ENCODE data around the gene RUFY1.

RUFY1 gene

DNA sequence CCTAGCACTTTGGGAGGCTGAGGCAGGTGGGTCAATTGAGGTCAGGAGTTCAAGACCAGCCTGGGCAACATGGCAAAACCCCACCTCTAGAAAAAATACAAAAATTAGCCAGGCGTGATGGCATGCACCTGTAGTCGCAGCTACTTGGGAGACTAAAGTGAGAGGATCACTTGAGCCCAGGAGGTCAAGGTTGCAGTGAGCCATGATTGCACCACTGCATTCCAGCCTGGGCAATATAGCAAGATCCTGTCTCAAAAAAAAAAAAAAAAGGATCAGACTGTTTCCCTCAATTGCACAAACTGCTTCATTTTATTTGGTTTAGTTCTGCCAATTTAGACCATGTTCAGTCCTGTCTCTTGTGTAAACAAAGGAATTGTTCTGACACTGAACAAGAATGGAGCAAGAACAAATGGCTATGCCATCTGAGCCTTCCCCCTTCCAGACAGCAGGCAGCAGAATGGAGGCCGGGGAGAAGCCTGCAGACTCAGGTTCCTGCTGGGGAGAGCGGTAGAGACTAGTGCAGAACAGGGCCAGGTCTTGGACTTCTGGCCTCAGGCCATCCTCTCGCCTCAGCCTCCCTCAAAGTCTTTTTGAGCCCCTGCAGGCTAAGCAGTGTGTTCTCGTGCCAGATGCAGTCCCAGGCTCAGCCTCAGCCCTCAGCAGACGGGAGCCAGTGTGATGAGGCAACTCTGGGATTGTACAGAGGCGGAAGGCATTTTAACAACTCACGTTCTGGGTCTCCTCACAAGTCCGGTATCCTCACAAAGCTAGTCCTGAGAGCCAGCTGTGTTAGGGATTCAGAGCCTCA is 54.9 kb downstream of the RUFY1 start:
- no peak for DNase-seq

DNA sequence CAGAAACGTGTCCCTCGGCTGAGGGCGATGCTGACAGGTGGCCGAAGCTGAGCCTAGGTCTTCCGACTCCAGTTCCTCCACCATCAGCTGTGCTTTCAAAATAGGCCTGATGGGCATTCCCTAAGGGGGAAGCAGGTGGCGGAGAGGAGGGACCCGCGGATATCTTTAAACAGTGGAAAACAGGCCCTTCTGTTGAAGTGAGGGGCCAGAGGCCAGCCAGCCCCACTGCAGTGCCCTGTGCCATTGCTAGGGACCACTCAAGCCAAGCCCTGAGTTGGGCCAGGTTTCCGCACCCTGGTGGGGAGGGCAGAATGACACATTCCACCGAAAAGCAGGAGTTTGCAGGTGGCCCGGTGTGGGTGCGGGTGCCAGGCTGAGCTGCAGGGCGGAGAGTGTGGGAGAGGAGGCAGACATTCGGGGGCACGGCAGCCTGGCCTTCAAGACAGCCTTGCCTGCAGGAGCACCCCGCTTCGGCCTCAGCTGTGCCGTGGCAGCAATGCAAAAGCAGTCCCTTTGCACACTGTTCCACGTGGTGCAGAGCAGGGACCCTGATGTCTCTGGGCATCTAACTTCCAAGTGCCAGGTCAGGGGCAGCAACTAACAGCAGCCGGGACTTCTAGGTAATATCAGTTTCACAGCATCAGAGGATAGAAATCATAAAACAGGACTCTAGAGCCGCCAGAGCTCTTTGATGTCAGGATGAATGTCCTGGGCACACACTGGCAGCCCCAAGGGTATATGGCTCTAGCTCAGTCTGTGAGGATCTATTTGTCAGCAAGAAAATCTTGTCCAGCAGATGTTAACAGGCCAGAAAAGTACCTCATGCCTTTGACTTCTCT is 55.9 kb downstream of the RUFY1 start:
- DNase-seq = no peak

DNA sequence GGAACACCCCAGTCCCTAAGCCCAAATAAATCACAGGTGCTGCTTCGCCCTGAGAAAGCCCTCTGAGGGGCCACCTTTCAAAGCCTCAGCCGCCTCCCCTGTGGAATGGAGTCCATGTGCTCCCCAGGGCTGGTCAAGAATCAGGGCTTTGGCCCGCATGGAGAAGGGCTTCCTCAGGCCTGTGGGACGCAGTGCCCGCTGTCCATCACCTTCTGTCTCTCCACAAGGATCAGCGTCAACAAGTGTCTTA is 56.5 kb downstream of the RUFY1 start:
- DNase-seq = no peak

DNA sequence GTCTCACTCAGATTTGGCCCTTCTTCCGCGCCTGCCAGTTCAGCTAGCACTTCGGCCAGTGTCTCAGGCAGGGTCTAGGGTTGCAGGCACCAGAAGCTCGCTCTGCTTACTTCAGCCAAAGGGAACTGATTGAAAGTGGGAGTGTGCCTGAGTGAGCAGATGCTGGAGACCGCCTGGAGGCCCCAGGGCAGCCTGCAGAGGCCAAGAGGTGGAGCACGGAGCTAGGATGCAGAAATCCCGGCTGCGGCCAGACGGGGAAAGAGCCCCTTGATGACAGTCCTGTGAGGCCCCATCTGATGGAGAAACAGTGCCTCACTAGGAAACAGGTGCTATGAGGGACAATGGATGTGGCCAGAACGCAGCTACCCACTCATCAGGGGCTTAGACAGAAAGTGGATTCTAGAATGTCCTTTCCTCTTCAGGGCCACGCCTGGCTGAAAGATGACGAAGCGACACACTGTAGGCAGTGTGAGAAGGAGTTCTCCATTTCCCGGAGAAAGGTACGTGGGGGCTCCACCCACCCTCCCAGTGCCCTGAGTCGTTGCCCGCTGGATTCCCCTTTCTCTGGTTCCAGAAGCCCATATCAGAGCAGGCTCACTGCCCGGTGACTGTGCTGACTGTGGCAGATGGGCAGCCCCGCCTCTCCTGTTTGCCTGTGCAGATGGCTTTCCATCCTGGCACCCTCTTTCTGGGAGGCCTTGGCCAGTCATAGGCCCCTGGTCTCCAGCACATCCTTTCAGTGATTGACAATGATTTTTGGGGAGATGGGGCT is 57.0 kb downstream of the RUFY1 start:
- DNase-seq = no peak

DNA sequence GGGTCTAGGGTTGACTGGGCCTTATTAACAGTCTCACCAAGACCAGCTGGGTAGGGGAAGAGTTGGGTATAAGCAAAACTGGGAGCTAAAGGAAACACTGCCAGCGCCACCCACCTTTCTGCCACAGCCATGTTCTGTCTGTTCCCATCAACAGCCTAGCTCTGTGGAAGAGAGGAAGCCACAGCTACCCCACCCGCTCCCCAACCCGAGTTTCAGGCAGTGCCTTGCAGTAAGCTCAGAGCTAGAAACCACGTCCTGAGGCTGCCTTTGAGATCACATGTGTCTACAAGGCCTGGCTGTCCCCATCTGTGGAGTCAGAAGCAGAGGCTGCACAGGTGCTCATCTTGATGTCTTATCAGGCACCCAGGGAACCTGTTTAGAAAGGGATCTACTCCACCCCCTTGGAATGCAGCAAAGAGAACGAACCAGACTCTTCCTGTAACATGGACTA is 57.8 kb downstream of the RUFY1 start:
- no peak for DNase-seq

DNA sequence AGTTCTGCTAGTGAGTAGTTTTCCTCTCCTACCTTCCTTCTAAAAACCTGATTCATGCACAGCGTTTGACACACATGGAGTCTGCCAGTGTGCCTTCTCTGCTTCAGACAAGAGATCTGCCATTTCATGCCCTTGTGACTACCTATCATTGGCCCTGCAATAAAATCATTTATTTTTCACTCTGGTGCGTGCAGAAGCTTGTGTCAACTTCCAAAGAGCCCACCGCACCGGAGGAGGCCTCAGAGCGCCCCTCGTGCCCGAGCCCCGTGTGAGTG is 59.4 kb downstream of the RUFY1 start:
- no peak for DNase-seq

DNA sequence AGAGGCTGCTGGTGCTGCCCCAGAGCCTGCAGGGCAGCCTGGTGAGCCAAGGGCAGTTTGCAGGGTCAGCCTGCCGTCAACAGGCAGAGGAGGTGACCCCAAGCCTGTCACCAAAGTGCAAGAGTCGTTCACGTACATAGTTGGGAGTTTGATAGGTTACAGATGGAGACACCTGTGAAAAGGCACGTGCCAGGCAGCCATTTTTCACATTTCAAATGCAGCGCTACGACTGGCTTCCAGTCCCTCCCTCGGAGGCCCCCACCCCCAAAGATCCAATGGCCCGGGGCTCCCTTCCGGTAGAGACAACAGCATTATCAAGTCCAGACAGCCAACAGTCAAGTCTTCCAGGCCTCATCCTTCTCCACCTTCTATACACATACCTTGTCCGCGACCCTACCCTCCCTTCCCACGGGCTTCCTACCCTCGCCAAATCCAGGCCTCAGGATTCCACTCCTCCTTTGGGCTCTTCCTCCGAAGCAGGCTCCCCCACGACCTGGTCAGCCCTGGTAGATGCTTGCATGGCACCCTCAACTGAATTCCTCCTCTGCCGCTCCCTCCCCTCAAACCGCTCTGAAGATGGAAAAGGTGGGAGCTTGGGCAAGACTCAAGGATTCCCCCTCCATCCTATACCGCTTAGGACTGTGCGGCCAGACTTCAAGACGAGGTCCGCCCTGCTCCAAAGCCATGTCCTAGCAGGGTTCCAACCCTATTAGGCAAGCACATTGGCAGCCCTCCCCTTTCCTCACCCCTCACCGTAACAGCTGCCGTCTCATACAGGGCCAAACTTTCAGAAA is 60.0 kb downstream of the RUFY1 start:
- no peak for DNase-seq

DNA sequence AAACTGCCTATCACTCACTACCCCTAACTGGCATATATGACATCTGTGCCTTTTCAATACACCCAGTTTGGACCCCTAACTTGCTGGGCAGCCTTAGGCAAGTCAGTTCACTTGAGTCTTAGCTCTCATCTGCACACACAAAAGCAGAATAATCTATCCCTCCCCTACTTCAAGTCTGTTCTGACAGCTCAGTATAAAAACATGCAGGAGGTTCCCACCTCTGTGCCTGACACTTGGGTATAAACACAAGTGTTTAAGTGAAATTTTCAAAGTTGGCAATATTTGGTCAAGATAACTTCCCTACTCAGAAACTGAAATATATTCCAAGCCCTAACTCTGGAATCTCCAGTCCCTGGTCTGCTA is 60.5 kb downstream of the RUFY1 start:
- DNase-seq = no peak

DNA sequence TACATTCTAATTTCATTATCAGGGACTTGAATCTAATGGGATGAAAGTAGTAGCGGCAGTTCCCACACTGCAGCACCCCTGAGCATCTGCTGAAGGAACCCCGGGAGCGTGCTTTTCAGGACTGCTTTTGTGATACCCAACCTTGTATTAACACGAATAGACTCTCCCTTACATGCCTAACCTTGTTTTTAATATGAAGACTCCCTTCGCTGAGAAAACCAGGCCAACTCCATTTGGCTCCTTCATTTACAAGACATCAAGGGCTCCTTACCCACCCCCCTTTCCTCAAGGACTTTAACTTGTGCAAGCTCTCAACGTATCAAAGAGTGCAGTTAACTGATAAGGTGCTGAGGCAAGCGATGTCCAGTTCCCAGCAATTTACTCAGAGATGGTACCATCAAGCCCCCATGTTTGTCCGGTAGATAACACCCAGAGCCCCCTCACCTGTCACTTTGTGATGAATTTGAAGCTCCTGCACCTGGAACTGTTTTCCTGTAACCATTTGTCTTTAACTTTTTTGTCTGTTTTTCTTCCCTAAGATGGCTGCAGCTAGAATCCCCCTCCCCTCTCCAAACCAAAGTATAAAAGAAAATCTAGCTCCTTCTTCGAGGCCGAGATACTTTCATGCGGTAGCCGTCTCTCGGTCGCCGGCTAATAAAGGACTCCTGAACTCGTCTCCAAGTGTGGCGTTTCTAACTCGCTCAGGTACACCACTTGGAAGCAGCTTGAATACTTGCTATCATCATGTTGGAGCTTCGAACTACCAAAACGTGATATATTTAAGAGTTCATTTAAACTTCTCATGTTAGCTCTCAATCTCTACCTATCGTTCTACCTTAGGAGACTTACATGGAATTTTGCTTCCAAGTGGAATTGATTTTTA is 62.5 kb downstream of the RUFY1 start:
- no peak for DNase-seq

DNA sequence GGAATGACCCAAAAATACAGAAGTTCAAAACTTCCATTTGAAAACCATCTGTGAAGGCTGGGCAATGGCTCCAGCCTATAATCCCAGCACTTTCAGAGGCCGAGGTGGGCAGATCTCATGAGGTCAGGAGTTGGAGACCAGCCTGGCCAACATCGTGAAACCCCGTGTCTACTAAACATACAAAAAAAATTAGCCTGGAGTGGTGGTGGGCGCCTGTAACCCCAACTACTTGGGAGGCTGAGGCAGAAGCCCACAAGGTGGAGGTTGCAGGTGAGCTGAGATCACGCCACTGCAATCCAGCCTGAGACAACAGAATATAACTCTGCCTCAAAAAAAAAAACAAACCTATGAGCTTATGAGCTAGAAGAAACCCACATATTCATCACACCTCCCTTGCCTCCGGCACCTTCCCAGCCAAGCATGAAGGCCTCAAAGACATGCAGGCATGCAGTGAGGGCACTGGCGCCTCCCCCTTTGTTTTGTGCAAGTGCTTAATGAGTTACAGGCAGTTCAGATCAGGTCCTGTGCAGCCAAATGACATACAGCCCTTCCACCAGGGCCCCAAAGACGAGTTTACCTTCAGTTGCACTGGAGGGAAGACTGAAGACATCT is 63.2 kb downstream of the RUFY1 start:
- no peak for DNase-seq

DNA sequence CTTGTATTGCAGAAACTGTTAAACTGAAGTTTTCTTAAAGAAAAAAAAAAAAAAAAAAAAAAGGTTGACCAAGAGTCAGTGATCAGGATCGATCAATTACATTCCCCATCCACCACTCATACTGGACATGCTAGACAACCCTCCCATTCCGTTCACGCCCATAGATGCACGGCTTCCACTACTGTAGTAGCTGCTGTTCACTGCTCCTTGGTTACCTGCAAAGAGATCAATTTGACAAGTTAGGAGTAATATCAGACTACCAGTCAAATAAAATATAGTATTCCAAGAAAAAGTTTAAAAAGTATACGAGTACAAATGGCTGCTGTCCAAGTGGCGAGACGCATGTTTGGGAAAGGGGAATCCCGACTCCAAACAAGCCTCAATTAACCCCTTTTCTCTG is 64.4 kb downstream of the RUFY1 start:
- DNase-seq = no peak

DNA sequence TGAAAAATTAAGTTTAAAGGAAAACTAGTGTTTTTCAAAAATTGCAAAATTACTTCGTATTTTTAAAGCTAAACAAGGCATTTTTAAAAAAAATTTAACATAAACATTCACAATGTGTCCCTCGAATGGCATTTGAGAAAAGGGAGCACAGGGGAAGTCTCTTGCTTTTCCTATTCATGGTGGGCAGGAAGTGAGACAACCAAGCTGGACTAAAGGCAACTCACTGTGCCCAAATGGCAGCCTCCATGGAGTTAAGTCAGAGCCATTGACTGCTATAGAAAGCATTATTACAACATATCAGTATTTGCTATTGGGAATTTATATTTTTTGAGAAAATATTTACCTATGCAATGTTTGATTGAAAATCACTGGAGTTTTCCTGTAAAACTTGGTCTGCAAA is 64.8 kb downstream of the RUFY1 start:
- no peak for DNase-seq

DNA sequence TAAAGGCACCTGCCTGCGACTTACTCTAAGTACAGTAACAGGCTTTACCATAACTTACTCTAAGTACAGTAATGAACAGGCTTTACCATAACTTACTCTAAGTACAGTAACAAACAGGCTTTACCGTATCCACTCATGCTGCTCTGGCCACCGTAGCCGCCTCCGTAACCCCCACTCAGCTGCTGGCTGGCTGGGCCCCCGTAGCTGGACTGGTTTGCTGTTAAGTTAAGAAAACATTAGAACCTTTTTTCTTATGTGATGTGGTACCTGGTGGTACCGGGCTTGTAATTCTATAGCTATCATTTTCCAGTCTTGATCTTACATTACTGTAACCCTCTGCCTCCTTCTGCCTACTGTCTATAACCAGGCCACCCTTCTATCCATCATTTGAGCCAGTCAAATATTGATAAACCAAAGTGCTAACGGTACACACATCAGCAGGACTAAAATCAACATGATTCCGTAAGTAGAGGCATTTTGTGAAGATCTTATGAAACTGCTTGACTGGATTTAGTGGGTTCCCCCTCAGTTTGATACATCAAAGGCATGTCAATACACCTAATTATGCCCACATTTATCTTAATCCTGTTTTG is 65.7 kb downstream of the RUFY1 start:
- no peak for DNase-seq

DNA sequence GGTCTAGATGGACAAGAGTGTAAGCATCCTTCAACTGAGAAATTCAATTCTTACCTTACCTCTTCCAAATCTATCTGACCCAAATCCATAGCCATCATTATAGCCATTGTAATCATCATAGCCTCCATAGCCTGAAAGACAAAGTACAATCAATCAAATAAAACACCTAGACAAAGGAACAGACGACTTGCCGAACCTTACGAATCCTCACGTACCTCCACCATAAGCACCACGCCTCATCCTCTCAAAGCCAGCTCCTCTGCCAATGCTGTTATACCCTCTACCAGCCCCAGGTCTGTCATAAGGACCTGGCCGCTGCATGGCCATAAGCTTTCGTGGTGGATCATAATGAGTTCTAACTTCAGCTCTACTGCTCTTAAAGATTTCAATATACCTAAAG is 67.6 kb downstream of the RUFY1 start:
- DNase-seq = no peak

DNA sequence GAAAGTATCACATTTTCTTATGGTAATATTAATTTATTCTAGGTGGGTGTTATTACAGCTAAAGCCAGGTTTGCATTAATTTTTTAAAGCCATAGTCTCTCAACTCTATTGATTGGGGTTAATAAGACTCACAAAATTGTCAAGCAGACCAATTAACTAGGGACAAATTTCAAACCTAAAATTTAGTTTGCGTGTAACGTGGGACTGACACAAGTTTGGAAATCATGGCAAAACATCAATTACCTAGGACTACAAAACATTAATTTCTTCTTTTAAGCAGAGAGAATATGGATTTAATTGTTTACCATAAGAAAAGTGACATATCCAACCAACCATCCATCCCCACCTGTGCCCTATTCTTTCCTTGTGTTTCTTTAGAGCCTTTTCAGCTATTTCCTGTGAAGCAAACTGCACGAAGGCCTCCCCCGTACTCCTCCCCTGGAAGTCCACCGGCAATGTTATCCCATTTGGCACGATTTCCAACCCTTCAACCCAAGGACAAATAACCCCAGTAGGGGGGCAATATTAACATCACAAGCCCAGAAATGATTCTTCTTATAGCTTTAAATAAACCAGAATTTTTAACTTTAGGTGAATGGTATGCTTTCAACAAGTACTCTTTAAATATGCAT is 68.7 kb downstream of the RUFY1 start:
- no peak for DNase-seq

DNA sequence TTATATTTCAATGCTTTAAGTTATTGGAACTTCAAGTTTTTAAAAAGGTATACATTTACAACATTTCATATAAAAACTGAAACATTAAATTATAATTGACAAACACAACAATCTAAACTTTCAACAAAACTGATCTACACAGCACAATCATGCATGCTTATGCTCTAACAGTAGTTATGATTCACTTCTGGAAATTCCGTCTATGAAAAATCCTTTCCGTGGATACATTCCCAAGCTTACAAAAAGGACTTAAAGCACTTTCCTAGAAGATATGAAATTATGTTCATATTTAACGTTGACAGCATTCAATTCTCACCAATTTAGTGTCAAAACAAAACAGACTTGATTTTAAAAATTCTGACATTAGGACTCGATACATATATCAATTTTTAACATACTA is 69.4 kb downstream of the RUFY1 start:
- no peak for DNase-seq

DNA sequence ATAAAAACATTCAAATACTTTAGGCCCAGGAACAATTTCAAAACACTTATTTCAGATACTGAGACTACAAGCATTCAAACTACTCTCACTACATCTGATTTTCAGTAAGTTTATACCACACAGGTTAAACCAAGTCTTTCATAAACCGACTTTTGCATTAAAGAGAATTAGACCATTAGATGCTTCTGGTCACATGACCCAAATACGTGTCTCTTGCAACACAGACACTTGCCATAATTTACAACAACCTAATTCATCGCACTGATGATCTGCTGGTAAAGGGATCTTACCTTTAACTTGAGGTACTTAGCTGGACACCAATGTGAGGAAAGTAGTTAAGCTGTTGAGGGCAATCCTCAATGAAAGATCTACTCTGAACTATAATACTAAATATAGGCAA is 69.9 kb downstream of the RUFY1 start:
- no peak for DNase-seq

DNA sequence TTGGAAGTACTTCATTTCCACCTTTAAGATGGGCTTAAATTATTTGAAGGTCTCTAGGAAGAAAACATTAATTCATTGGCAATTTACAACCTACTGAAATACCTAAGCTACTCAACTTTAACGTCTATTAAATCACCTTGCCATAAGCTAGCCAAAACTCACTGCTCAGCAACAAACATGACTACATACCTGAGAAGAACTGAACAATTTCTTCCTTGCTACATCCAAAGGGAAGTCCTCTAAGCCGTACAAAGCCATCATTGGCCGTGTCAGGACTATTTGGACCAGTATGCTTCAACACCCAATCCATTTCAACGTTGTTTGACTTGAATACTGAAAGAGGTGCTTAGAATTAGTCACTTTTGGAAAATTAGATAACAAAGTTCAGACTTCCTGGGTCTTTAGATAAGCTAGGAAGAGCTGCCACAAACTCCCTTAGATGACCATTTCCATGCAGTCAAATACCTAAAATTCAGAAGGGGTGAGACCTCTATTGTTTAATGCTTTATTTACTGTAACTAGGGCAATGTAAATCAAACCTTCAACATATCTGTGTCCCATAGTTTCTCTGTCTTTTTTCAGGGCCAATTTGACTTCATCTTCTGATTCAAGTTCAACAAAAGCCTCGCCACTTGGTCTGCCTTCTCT is 70.5 kb downstream of the RUFY1 start:
- DNase-seq = no peak

DNA sequence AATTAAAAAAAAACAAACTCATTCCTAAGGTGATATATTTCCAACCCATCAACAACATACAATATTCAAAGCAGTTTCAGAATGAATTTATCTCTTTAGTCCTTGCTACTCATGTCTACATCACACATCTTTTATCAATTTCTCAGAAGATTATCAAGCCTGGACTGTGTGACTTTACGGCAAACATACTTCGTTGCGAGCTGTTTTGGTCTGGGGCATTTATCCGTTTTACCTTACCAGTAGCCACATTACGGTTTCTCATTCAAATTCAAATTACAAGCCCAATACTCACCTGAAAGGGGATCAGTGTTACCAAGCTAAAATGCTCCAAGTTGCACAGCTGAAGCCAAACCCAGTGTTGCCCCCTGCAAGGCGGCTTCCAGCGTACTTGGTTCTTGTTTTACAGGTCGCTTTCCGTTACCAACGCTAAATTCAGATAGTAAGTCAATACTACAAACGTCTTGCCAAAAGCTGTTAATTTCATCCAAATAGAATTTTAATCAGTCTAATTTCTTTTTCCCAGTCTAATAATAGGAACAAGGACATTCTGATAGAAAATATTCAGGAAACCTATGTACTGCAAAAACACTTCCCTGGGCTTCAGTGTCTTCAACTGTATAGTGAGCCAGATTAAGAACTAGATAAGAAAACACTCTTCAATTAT is 71.3 kb downstream of the RUFY1 start:
- DNase-seq = no peak

Data from NCI-H526 treated with DMSO at 0.1 percent for 48 hours (cell line).